GM21529 (cell line): ENCODE results near the gene YWHAB.
"Not testable (repeated sequence)": the region's sequence is repeated elsewhere in the genome, so short reads cannot be mapped to it uniquely, and the experiment has no call there.

ENCODE experiments used
- ATAC-seq: cut with Tn5 transposase; IDR thresholded peaks from one replicate; pipeline ENCODE4 v1.9.1; 2021; ENCODE audit not compliant: unreplicated experiment

YWHAB gene

DNA sequence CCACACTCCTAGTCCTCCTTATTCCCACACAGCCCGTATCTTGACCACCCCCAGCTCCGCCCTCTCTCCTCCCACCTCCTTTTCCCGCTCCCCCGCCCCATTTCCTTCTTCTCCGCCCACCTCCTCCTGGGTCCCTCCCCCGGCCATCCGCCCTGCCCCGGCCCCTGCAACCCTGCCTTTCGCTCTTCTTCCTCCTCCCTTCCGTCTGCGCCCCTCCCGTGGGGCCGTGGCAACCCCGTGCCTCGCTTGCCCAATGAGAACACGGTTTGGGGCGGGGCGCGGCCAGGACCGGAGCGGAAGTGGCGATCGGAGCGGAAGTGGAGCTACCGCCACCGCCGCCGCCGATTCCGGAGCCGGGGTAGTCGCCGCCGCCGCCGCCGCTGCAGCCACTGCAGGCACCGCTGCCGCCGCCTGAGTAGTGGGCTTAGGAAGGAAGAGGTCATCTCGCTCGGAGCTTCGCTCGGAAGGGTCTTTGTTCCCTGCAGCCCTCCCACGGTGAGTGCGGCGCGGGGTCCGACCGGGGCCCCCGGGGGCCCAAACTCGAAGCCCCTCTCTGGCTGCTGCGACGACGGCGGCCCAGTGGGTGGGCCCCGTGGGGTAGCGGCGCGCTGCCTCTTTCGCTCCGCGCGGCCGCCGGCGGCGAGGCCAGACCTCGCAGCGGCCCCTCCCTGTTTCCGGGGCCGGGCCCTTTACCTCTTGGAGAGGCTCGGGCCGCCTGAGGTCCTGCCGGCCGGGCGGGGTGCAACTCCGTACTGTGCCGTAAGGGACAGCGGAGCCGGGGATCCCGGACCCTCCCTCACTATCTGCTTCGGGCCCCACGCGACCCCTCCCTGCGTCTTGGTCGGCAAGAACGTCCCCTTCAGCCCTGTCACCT is at the start of gene YWHAB:
YWHAB (plus strand) TSS at position 314 of the 874 bp plus-strand sequence. CDS start 15,829 bp downstream, outside the sequence.
- ATAC-seq, result peak; percentile 90

- no peak for ATAC-seq
Measured at GRCh38 chr20:44836601-44837120, 48.8 kb upstream of the YWHAB start.

GRCh38 chr20:44837946-44838345 is 47.6 kb upstream of the YWHAB start:
- no peak for ATAC-seq

GRCh38 chr20:44838521-44838920 is 47.0 kb upstream of the YWHAB start:
- ATAC-seq, result no peak

GRCh38 chr20:44839481-44839880 is 46.0 kb upstream of the YWHAB start:
- ATAC-seq, result no peak

- ATAC-seq, result no peak
Measured at GRCh38 chr20:44840826-44841225, 44.7 kb upstream of the YWHAB start.

DNA sequence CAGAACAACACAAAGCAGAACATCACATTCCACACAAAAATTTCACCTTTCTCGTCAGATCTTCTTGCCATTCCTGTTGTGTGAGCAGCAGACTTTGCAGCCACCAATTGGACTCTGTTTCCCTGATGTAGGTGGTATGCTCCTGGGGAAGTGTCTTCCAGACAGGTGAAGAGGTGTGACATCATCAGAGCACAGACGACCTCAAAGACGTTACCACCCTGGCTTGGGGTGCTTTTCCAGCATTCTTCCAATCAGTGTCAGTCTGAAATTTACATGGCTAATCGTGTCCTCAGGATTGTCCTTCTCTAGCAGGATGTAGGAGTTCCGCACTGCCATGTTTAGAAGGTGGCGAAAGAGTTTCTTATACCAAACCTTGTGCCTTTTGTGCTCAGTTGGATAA is 43.5 kb upstream of the YWHAB start:
- ATAC-seq, result no peak

DNA sequence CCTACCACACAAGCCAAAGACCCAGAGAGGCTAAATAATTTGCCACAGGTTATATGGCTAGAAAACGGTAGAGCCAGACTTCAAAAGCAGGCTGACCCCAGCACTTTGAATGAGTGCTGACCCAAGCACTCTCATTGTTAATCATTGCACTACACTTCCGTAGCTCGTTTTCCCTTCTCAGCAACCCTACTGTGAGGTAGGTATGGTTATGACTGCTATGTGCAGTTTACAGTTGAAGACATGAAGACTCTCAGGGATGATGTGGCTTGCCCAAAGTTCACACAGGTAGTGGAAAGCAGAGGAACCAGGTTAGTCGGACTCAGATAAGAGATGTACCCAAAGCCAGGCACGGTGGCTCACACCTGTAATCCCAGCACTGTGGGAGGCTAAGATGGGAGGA is 41.6 kb upstream of the YWHAB start:
- ATAC-seq, result no peak

GRCh38 chr20:44848254-44849015 is 37.1 kb upstream of the YWHAB start:
- no peak for ATAC-seq

- no peak for ATAC-seq
Measured at GRCh38 chr20:44849703-44850102, 35.8 kb upstream of the YWHAB start.

GRCh38 chr20:44850272-44850671 is 35.2 kb upstream of the YWHAB start:
- ATAC-seq, result no peak

GRCh38 chr20:44850837-44851236 is 34.7 kb upstream of the YWHAB start:
- ATAC-seq, result no peak

GRCh38 chr20:44851545-44851944 is 34.0 kb upstream of the YWHAB start:
- ATAC-seq, result no peak

GRCh38 chr20:44856442-44856841 is 29.1 kb upstream of the YWHAB start:
- ATAC-seq, result no peak

DNA sequence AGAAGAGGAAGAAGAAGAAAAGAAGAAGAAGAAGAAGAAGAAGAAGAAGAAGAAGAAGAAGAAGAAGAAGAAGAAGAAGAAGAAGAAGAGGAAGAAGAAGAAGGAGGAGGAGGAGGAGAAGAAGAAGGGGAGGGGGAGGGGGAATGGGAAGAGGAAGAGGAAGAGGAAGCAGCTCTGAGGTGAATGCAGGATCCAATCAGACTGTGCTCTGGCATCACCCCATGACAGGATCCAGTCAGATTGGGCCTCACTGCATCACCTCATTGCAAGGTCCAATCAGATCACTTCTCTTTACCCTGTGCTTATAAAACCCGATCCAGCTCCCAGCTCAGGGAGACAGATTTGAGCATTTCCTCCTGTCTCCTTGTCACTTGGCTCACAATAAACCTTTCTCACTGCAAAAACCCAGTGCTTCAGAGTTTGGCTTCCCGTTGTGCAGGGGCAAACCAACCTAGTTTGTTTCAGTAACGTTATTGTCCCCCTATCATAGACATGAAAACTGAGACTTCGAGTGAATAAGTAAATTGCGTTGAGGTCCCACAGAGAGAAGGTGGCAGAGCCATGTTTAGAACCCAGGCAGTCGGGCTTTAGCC is 28.6 kb upstream of the YWHAB start:
- no peak for ATAC-seq

GRCh38 chr20:44858606-44859360 is 26.7 kb upstream of the YWHAB start:
- ATAC-seq, result no peak

- no peak for ATAC-seq
Measured at GRCh38 chr20:44861531-44862006, 23.9 kb upstream of the YWHAB start.

DNA sequence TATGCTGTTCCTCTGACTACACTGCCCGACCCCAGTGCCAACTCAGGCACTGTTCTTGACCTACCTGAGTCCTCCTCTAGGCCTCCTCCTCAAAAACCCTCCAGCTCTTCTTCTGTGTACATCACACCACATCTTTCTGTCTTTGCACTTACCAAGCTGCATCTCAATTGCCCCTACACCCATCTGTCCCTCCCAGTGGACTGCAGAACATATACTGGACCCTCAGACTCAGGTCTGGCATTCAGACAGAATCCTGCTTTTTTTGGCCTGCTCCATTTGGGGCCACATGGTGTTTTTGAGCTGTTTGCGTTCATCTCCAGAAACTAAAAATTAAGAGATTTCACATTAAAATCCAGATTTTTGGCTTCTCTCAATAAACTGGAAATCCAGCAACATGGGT is 23.2 kb upstream of the YWHAB start:
- no peak for ATAC-seq

DNA sequence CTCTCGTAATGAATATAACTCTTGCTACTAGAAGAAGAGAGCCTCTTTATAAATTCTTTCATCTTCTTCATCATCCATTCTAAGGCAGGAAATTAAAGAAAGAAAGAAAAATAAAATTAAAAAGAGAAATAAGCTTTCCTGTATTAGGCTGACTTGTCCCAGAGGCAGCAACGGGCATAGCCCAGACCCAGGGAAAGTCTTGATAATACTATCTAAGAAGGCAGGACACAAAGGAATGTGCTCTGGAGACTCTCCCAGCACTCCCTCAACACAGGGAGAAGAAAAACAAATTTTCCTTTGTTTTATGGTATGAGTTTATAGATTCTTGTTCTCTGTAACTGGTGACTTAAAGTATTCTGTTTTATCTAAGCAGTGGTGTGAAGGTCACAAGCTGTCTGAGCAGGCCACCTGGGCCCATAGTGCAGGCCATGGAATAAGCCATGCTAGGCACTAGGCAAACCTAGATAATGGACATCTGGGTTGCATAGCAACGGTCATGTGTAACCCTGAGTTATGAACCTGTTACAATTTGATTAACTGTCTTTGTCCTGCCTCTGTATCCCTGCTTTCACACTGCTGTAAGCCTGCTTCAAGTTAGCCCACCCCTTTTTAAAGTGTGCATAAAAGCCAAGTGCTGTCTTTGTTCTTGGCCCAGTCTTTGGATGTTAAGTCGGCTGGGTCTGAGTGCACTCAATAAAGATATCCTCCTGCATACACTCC is 22.0 kb upstream of the YWHAB start:
- ATAC-seq, result not testable (repeated sequence)

DNA sequence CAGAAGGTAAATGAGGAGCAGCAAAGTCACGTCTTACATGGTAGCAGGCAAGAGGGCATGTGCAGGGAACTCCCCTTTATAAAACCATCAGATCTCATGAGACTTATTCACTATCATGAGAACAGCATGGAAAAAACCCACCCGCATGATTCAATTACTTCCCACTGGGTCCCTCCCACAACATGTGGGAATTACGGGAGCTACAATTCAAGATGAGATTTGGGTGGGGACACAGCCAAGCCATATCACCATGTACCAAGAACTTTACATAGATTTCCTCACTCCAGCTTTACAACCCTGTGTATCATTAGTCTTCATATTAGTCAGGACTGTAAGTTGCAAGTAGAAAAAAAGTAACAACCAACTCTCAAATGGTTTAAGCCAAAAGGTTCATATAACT is 21.0 kb upstream of the YWHAB start:
- not testable (repeated sequence) for ATAC-seq
